ENCODE measurements around the gene ZEB1.

DNA sequence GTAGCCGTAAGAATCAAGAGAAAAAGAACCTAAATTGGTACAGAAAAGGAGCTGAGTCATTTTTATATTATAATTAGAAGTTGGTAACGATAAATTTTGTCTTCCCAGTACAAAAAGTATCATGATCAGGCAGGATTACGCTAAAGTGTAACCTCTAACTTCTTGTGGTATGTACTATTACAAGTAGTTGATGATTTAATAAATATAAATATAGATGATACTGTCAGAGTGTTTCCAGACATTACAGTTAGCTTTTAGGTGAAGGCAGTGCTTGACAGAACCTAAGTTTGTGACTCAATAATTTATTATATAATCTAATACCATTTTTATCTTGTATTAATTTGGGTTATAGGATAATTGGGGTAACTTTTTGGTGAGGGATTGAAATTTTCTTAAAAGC is 53.4 kb downstream of the ZEB1 start:
- no peak for TF ChIP-seq CTCF (IDR thresholded peaks at IDR 0.05)
- no peak for TF ChIP-seq EP300 (IDR thresholded peaks at IDR 0.05)

All from ovary (tissue), 3 donors.